SHP77 (cell line): ENCODE results near the gene GALNT18.

Experiments
- DNase-seq, 2 experiments: peaks; one replicate each; lab custom pipeline; 2025; lab: John Stamatoyannopoulos, UW

The GALNT18 gene

DNA sequence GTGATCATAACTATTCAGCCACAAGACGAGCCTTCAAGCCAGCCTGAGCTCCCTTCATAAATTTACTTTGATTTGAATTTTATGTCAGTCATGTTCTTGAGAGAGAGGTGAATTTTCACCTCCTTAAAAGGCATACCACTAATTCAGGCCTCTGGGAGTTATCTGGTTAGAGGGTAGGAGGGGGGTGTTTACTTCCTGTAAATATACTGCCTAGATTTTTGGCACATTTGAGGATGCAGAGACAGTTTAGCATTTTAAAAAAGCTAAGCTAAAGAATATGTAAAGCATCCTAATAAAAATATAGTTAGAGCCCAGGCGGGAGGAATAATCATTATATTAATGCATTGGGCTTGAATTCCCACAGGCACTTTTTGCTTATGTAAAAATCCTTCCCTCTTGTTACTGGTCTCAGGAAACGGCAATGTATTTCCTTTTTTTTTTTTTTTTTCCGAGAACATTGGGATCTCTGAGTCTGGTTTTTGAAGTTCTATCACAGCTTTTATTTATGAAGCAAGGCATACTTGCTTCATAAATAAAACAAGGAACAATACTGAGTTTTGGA lies 385.2 kb downstream of the GALNT18 start:
- no peak for DNase-seq

DNA sequence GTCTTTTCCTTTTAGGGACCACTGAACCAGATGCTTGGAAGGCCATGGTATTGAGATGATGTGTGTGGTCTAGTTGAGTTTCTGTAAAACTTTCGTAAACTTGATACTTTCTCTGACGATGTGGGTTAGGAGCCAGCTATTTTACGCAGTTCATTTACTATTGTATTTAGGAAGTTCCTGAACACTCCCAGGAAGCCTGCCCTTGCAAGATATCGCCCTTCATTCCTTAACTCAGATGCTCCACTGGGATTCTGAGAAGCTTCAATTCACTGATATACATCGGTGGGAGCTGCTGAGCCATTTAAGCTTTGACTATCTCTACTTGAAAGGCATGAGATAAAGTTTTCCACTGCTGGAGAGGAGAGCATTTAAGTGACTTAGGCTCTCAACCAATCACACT lies 390.0 kb downstream of the GALNT18 start:
- DNase-seq = no peak

DNA sequence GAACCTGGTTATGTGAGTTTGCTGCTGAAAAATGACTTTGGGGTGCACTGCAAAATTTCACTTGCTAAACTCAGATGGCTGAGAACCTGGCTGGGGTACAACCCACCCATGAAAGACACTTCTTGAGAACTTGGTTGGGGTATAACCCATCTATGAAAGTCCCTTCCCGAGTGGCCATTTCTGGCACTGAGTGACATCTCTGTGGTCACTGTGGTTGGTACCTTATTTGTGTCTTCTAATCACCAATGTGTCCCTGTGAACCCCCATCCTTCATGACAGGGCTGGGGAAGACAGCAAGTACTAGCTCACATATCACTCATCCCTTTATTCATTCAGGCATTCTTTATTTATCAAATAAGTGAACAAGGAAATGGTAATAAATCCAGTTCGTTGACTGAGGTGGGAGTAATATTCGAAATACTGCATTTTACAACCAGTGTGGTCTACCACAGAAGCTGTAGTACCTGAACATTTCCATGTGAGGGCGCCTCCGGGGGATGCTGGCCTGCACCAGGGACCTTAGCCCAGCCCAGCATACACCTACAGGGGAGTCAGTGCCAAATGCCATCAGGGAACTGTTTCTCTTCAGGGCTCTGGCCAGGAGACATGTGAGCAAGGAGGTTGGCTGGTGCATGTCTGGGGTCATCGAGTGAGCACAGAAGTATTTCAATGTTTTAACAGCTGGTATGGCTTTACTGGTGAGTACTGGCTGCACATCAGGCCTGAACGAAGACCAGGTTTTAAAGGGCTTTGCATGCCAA lies 390.8 kb downstream of the GALNT18 start:
- DNase-seq = peak in 1 of 2 experiments; percentile 13

DNA sequence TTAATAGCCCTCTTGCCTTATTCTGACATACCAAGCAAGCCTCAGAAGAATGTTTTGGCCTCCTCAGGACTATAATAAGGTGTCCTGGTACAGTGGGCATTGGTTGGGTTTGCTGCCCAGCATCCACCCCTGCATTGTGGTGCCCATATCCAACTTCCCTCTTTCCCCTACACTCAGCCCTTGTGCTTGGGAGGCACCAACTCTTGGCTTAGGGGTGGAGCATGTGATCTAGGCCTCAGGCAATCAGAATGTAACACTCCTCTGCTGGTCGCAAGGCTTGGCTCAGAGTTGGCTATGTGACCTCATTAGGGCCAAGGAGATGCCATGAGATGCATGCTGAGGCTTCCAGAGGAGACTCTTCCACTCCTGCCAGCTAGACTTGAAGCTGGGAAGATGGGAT lies 391.7 kb downstream of the GALNT18 start:
- no peak for DNase-seq

DNA sequence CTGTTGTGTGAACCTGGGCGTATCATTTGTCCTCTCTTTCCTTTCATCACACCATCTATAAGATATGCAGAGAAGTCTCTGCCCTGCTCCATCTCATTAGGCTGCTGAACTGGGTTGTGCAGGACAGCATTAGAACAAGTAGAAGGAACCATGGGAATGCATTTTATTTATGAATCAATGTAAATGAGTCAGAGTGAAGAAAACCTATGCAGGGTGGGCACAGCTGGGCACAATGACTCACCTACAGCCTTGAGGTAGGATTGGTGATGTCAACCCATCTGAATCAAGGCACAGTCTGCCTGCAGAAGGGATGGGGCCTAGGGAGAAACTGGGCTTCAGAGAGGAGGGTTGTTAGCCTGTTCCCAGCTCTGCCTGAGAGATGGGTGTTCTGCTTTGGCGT lies 392.2 kb downstream of the GALNT18 start:
- DNase-seq = no peak

DNA sequence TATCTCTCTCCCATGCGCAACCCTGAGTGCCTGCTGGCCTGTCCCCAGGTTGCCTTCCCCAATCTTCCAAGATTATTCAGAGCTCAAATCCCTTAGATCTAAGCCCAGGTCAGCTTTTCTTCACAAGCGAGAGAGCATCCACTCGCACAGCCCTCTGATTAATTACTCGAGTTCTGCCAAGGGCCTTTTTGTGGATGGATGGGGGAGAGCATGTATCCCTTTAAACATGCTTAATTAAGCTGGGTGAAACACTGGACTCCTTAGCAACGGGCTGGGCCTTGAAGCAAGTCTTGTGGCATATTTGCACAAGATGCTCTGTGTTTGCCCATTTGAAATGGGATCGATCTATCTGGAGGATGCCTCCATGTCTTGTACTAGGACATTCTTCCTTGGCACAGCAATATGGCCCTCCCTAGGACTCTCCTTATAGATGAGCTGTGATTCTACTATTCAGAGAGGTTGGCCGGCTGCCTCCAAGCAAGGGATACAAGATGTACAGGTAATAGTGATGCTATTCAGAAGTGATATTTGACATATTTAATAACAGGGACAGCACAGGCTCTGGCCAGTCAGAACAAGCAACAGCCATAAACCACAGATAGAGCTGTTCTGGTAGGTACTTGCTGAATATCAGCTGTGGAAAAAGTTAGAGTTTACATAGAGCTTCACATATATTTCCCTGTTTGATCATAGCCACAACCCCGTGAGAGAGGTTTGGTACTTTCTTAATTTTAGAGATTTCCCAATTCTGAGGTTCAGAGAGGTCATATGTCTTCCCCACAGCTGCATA lies 394.3 kb downstream of the GALNT18 start:
- DNase-seq = no peak
